WTC11 (cell line): Measurements from ENCODE around the gene TMEM80.

ENCODE experiments used
- CTCF ChIP-seq: fragments of 200-600 bp; IDR thresholded peaks from 2 replicates; pipeline ENCODE4 v1.8.0; 2022; ENCODE audit warnings: antibody characterized with exemption
- TP53 ChIP-seq: sonication (generic); formaldehyde crosslinking; IDR thresholded peaks from 2 replicates; pipeline ENCODE4 v1.8.1; 2023; ENCODE audit warnings: mild to moderate bottlenecking, missing genetic modification reagents
- ZBTB21 ChIP-seq: sonication (generic); formaldehyde crosslinking; IDR thresholded peaks from 2 replicates; pipeline ENCODE4 v1.8.1; 2023; ENCODE audit warnings: mild to moderate bottlenecking, missing genetic modification reagents, borderline replicate concordance
- ZNF416 ChIP-seq: fragments of 250-450 bp; sonication (Bioruptor Pico); IDR thresholded peaks from 2 replicates; pipeline ENCODE4 v1.9.0; 2021; ENCODE audit warnings: mild to moderate bottlenecking, inconsistent platforms
- TF ChIP-seq, protein P1 (sequence below): sonication (generic); formaldehyde crosslinking; IDR thresholded peaks from 2 replicates; pipeline ENCODE4 v1.8.0; 2022; ENCODE audit warnings: mild to moderate bottlenecking, missing genetic modification reagents

GRCh38 chr11:696955-697491 lies 1.4 kb downstream of the TMEM80 start:
- TF ChIP-seq, protein P1, sequence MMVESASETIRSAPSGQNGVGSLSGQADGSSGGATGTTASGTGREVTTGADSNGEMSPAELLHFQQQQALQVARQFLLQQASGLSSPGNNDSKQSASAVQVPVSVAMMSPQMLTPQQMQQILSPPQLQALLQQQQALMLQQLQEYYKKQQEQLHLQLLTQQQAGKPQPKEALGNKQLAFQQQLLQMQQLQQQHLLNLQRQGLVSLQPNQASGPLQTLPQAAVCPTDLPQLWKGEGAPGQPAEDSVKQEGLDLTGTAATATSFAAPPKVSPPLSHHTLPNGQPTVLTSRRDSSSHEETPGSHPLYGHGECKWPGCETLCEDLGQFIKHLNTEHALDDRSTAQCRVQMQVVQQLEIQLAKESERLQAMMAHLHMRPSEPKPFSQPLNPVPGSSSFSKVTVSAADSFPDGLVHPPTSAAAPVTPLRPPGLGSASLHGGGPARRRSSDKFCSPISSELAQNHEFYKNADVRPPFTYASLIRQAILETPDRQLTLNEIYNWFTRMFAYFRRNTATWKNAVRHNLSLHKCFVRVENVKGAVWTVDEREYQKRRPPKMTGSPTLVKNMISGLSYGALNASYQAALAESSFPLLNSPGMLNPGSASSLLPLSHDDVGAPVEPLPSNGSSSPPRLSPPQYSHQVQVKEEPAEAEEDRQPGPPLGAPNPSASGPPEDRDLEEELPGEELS (CRISPR knock-in tag) = no peak
- TF ChIP-seq ZNF416 (CRISPR knock-in tag) (no peak), ZBTB21 (CRISPR knock-in tag) (no peak), CTCF (no peak), TP53 (CRISPR knock-in tag) (no peak)
